ENCODE results near the gene SRGN. TPM values are rescaled to one million over a fixed set of nuclear protein-coding genes. Genes with fewer than 3 reads are reported as not detected.

The SRGN gene
- total and polyA plus RNA-seq, 10 of the 15 experiments (the other 5 are each of a cell fraction or from before 2014, with no cell fraction given) = 382 to 2,414 (median 885) TPM

DNA sequence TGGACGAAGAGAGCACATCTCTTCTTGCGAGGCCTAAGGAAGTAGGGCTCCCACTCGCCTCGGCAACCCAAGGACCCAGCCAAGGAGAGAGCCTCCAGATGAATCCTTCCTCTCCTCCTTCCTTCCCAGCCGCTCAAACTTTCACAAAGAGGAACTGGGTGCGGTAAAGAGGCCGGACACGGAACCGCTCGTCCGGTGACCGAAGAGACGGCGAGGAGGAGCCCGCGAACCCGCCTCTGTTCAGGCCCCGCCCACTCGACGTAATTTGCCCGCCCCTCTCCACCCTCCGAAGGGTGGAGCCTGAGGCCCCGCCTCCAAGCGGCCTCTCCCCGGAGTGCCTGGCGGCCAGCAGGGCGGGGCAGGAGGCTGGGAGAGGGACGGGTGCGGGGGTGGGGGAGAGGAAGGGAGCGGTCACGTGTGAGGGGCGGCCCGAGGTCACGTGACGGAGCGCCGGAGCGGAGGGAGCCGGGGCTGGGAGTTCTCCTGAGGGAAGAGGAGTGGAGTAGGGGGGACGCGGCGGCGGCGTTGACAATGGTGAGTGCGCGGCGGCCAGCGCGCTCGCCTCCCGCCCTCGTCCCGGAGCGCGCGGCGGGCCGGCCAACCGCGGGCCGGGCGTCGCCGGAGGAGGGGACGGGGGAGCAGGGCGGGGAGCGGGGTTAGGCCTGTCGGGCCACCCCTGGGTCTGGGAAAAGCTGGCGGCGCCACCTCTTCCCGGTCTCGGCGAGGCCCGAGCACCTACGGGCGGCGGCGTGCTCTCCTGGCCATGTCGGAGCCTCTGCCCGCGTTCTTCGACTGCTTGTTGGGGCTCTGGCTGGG is 36.1 kb downstream of the SRGN start, which contains the start of gene VPS26A:
TSS of gene VPS26A (plus strand) at position 432 of the 816 bp plus-strand sequence. CDS start at position 532, 100 bp downstream.
- in situ Hi-C loops (cut with MboI) = no loop called here
- peaks cover 4% of the 10 kb centered on the region; the same call in 1 of the 2 replicates for H3K4me1 ChIP-seq (ENCODE audit: control insufficient read depth, insufficient read depth, low read length)
- no peaks in the 10 kb centered on the region for H4K20me1 ChIP-seq (ENCODE audit: control insufficient read depth, insufficient read depth)
- H3K9me3 ChIP-seq (replicated peaks; ENCODE audit: control insufficient read depth, insufficient read depth, low read length) = no peaks in the 10 kb centered on the region
- H3K4me3 ChIP-seq = peak within 1 kb of the TSS; percentile 88
- no TSS peak for BruUV-seq (replicated peaks)
- POLR2A ChIA-PET = interaction anchor here (0.9 to 1.4 kb wide), 6 partner anchors 59 to 168 kb away, joined by 3 to 7 read pairs (median 5); partner anchors contain the start of gene DDX21
- intact Hi-C loops (cut with micrococcal nuclease; ENCODE audit: unreplicated experiment) = loop anchor here (1.0 to 10.0 kb wide), 2 partner anchors 101 to 120 kb away; partner anchors contain the start of gene HKDC1
- peak within 1 kb of the TSS; percentile 86 for H3K27ac ChIP-seq (ENCODE audit: control insufficient read depth, insufficient read depth)
- CTCF ChIA-PET = interaction anchor here (0.5 to 3.4 kb wide), 11 partner anchors 9 to 269 kb away, joined by 3 to 46 read pairs (median 5); partner anchors contain the start of gene DDX21
- DNase-seq (ENCODE audit: low read depth, low spot score) (peak; percentile 87), ATAC-seq (peak; percentile 93), FAIRE-seq (peak; percentile 23)
- RAD21 ChIA-PET (ENCODE audit: unreplicated experiment) = interaction anchor here (0.6 to 3.0 kb wide), 10 partner anchors 13 to 287 kb away, joined by 3 to 31 read pairs (median 4); no protein-coding TSS in a partner anchor
- H2AFZ ChIP-seq (ENCODE audit: control insufficient read depth, low read depth, low read length) = peak within 1 kb of the TSS; percentile 94
- SMC1A ChIA-PET (ENCODE audit: uncharacterized antibody, unreplicated experiment) = interaction anchor here (0.6 to 3.5 kb wide), 10 partner anchors 11 to 269 kb away, joined by 3 to 37 read pairs (median 5); partner anchors contain the start of gene SRGN
- peak within 1 kb of the TSS; percentile 90 for H3K4me2 ChIP-seq (ENCODE audit: control insufficient read depth, insufficient read depth)
- H3K79me2 ChIP-seq (ENCODE audit: control insufficient read depth, insufficient read depth, low read length) = peaks cover 45% of the 10 kb centered on the region
- H3K36me3 ChIP-seq (ENCODE audit: control insufficient read depth in 2 of 2, insufficient read depth in 2 of 2, low read length in 1 of 2) = no peaks in the 10 kb centered on the region
- no peaks in the 10 kb centered on the region for H3K27me3 ChIP-seq (replicated peaks in 1 of 2; ENCODE audit: control insufficient read depth in 2 of 2, insufficient read depth in 2 of 2, low read length in 1 of 2)
- 1% methylated on average over 48 of the region's 82 CpGs for WGBS (ENCODE audit: insufficient coverage, insufficient replicate concordance, low lambda C conversion rate, missing lambda C conversion rate)
- peak within 1 kb of the TSS; percentile 90 for H3K9ac ChIP-seq (ENCODE audit: control insufficient read depth, insufficient read depth, low read length)
- TF ChIP-seq EGR1 (IDR thresholded peaks at IDR 0.05; ENCODE audit: borderline replicate concordance in 1 of 2, low read depth in 2 of 2, low read length in 2 of 2) (peak in 1 of 2 experiments; percentile 99; a peak in 2 of 3 replicates), NR2F1 (conservative IDR thresholded peaks at IDR 0.05) (peak; percentile 54), MLLT1 (IDR thresholded peaks at IDR 0.05) (peak; percentile 6; the same call in 1 of the 2 replicates), TBL1XR1 (IDR thresholded peaks at IDR 0.05; ENCODE audit: low read depth, low read length) (0 out of 2 replicates have a peak, but pooled peaks have one; percentile 44), BCL11A (IDR thresholded peaks at IDR 0.05; ENCODE audit: low read depth, low read length) (no peak), POLR2AphosphoS2 (IDR thresholded peaks at IDR 0.05; ENCODE audit: low read depth, low read length) (peak; percentile 83; the same call in 1 of the 2 replicates), PML (IDR thresholded peaks at IDR 0.05; ENCODE audit: low read length) (peak; percentile 84; the same call in 1 of the 2 replicates), TAF1 (IDR thresholded peaks at IDR 0.05; ENCODE audit: borderline replicate concordance, low read depth, low read length) (0 out of 2 replicates have a peak, but pooled peaks have one; percentile 59), IKZF2 (IDR thresholded peaks at IDR 0.05) (peak in 1 of 2 experiments; percentile 40; a peak in 1 of 4 replicates)
- TF ChIP-seq, protein P1, sequence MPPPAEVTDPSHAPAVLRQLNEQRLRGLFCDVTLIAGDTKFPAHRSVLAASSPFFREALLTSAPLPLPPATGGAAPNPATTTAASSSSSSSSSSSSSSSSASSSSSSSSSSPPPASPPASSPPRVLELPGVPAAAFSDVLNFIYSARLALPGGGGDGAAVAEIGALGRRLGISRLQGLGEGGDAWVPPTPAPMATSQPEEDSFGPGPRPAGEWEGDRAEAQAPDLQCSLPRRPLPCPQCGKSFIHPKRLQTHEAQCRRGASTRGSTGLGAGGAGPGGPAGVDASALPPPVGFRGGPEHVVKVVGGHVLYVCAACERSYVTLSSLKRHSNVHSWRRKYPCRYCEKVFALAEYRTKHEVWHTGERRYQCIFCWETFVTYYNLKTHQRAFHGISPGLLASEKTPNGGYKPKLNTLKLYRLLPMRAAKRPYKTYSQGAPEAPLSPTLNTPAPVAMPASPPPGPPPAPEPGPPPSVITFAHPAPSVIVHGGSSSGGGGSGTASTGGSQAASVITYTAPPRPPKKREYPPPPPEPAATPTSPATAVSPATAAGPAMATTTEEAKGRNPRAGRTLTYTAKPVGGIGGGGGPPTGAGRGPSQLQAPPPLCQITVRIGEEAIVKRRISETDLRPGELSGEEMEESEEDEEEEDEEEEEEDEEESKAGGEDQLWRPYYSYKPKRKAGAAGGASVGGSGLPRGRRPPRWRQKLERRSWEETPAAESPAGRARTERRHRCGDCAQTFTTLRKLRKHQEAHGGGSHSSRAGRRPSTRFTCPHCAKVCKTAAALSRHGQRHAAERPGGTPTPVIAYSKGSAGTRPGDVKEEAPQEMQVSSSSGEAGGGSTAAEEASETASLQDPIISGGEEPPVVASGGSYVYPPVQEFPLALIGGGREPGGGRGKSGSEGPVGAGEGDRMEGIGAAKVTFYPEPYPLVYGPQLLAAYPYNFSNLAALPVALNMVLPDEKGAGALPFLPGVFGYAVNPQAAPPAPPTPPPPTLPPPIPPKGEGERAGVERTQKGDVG (CRISPR knock-in tag; IDR thresholded peaks at IDR 0.05) = 0 out of 2 replicates have a peak, but pooled peaks have one; percentile 73
- TF ChIP-seq, protein P2, sequence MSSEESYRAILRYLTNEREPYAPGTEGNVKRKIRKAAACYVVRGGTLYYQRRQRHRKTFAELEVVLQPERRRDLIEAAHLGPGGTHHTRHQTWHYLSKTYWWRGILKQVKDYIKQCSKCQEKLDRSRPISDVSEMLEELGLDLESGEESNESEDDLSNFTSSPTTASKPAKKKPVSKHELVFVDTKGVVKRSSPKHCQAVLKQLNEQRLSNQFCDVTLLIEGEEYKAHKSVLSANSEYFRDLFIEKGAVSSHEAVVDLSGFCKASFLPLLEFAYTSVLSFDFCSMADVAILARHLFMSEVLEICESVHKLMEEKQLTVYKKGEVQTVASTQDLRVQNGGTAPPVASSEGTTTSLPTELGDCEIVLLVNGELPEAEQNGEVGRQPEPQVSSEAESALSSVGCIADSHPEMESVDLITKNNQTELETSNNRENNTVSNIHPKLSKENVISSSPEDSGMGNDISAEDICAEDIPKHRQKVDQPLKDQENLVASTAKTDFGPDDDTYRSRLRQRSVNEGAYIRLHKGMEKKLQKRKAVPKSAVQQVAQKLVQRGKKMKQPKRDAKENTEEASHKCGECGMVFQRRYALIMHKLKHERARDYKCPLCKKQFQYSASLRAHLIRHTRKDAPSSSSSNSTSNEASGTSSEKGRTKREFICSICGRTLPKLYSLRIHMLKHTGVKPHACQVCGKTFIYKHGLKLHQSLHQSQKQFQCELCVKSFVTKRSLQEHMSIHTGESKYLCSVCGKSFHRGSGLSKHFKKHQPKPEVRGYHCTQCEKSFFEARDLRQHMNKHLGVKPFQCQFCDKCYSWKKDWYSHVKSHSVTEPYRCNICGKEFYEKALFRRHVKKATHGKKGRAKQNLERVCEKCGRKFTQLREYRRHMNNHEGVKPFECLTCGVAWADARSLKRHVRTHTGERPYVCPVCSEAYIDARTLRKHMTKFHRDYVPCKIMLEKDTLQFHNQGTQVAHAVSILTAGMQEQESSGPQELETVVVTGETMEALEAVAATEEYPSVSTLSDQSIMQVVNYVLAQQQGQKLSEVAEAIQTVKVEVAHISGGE (CRISPR knock-in tag; IDR thresholded peaks at IDR 0.05) = 0 out of 2 replicates have a peak, but pooled peaks have one; percentile 38

Data from GM12878 (cell line).